IMR-90 (cell line): ENCODE measurements around the gene ZNF358. TPM values are rescaled to one million over a fixed set of nuclear protein-coding genes. Genes with fewer than 3 reads are reported as not detected.

ENCODE experiments used
- ATAC-seq: fragments of 200-7000 bp; cut with Tn5 transposase; 2 replicates; pipeline ENCODE4 v1.9.1; 2020; ENCODE audit warnings: low read depth, mild to moderate bottlenecking, moderate library complexity
- BruUV-seq: library from RNA; stranded (reverse); fragments of 400-500 nt; replicated peaks from 2 replicates; lab custom pipeline; 2021; lab: Mats Ljungman, UMichigan
- CTCF ChIA-PET: fragments of 300-600 bp; formaldehyde crosslinking; extraction: SDS; loops from one replicate; lab custom pipeline; 2021; ENCODE audit warnings: antibody characterized with exemption; lab: Yijun Ruan, JAX
- POLR2A ChIA-PET: fragments of 300-600 bp; sonication (Branson Sonifier 250); formaldehyde crosslinking; loops from one replicate; lab custom pipeline; 2022; ENCODE audit warnings: antibody characterized with exemption; ENCODE audit not compliant: unreplicated experiment; lab: Charles Lee
- DNase-seq: peaks from one replicate; pipeline ENCODE4 v3.0.0; 2013
- H2AFZ ChIP-seq: replicated peaks from 2 replicates; pipeline ENCODE3; 2013; ENCODE audit warnings: low read length, mild to moderate bottlenecking; ENCODE audit not compliant: poor library complexity
- H2AK5ac ChIP-seq: 2 replicates; pipeline ENCODE4 v1.6.1; 2013; ENCODE audit warnings: low read depth, low read length, inconsistent platforms
- H2AK9ac ChIP-seq: replicated peaks from 2 replicates; pipeline ENCODE3; 2013; ENCODE audit warnings: mild to moderate bottlenecking, low read depth, low read length, moderate library complexity; ENCODE audit not compliant: poor library complexity
- H2BK120ac ChIP-seq: 2 replicates; pipeline ENCODE4 v1.6.1; 2013; ENCODE audit warnings: low read depth, low read length, inconsistent platforms
- H2BK15ac ChIP-seq: 3 replicates; pipeline ENCODE4 v1.6.1; 2013; ENCODE audit warnings: low read depth, low read length, inconsistent platforms
- H2BK20ac ChIP-seq: 2 replicates; pipeline ENCODE4 v1.6.1; 2013; ENCODE audit warnings: low read depth, mild to moderate bottlenecking, inconsistent platforms, low read length, moderate library complexity
- H2BK5ac ChIP-seq: 2 replicates; pipeline ENCODE4 v1.6.1; 2013; ENCODE audit warnings: mild to moderate bottlenecking, low read depth, low read length, inconsistent platforms; ENCODE audit not compliant: poor library complexity, severe bottlenecking
- H3K14ac ChIP-seq: replicated peaks from 2 replicates; pipeline ENCODE4 v1.6.1; 2013; ENCODE audit warnings: low read depth, low read length, inconsistent platforms
- H3K18ac ChIP-seq: 2 replicates; pipeline ENCODE4 v1.6.1; 2013; ENCODE audit warnings: low read depth, low read length, control low read depth
- H3K23ac ChIP-seq: 2 replicates; pipeline ENCODE4 v1.6.1; 2013; ENCODE audit warnings: low read depth, low read length, inconsistent platforms
- H3K27ac ChIP-seq: 2 replicates; pipeline ENCODE4 v1.5.1; 2013; ENCODE audit warnings: mild to moderate bottlenecking, control low read depth, low read length; ENCODE audit not compliant: insufficient read depth
- H3K27me3 ChIP-seq: 2 replicates; pipeline ENCODE4 v1.6.1; 2013; ENCODE audit warnings: low read length; ENCODE audit not compliant: control insufficient read depth, insufficient read depth
- H3K36me3 ChIP-seq: 2 replicates; pipeline ENCODE4 v1.6.1; 2013; ENCODE audit warnings: low read length, mixed read lengths; ENCODE audit not compliant: control insufficient read depth, insufficient read depth
- H3K4ac ChIP-seq: 2 replicates; pipeline ENCODE4 v1.6.1; 2013; ENCODE audit warnings: low read depth, low read length, inconsistent platforms
- H3K4me1 ChIP-seq: 2 replicates; pipeline ENCODE4 v1.6.1; 2013; ENCODE audit warnings: low read length, mixed read lengths; ENCODE audit not compliant: control insufficient read depth, insufficient read depth
- H3K4me2 ChIP-seq: 2 replicates; pipeline ENCODE4 v1.6.1; 2013; ENCODE audit warnings: low read depth, mild to moderate bottlenecking, control low read depth, low read length, moderate library complexity
- H3K4me3 ChIP-seq: 2 replicates; pipeline ENCODE4 v1.5.1; 2013; ENCODE audit warnings: low read depth, mild to moderate bottlenecking, control low read depth, low read length, moderate library complexity; ENCODE audit not compliant: insufficient read depth
- H3K56ac ChIP-seq: 2 replicates; pipeline ENCODE4 v1.6.1; 2013; ENCODE audit warnings: low read length, inconsistent platforms; ENCODE audit not compliant: insufficient read depth; ENCODE audit errors: extremely low read depth
- H3K79me1 ChIP-seq, 2 experiments: 2 replicates each; pipeline ENCODE4 v1.6.1; 2013; ENCODE audit warnings: low read length in 2 of 2, inconsistent platforms in 1 of 2, low read depth in 1 of 2
- H3K9ac ChIP-seq: 2 replicates; pipeline ENCODE4 v1.6.1; 2013; ENCODE audit warnings: low read depth, low read length, control low read depth
- H3K9me1 ChIP-seq: 2 replicates; pipeline ENCODE4 v1.6.1; 2013; ENCODE audit warnings: low read length, inconsistent platforms; ENCODE audit not compliant: insufficient read depth
- H3K9me3 ChIP-seq: 2 replicates; pipeline ENCODE4 v1.6.1; 2013; ENCODE audit warnings: low read length; ENCODE audit not compliant: control insufficient read depth, insufficient read depth
- H4K20me1 ChIP-seq: 2 replicates; pipeline ENCODE4 v1.6.1; 2013; ENCODE audit warnings: low read length, inconsistent platforms; ENCODE audit not compliant: insufficient read depth
- H4K5ac ChIP-seq: 2 replicates; pipeline ENCODE4 v1.6.1; 2013; ENCODE audit warnings: mild to moderate bottlenecking, low read depth, low read length, control low read depth
- H4K8ac ChIP-seq, 2 experiments: 2 replicates each; pipeline ENCODE4 v1.6.1; 2013; ENCODE audit warnings: low read depth in 2 of 2, low read length in 2 of 2, control low read depth in 1 of 2, inconsistent platforms in 1 of 2
- H4K91ac ChIP-seq: 2 replicates; pipeline ENCODE4 v1.6.1; 2013; ENCODE audit warnings: low read depth, low read length, inconsistent platforms; ENCODE audit not compliant: insufficient read depth
- BHLHE40 ChIP-seq: fragments of 150-350 bp; IDR thresholded peaks from 2 replicates; pipeline ENCODE4 v1.6.1; 2016; ENCODE audit warnings: mild to moderate bottlenecking, low read depth, low read length
- CTCF ChIP-seq: conservative IDR thresholded peaks from 2 replicates; pipeline ENCODE4 v1.5.1; 2012; ENCODE audit warnings: mild to moderate bottlenecking, low read depth, low read length, improper control_type of control experiment
- MAFK ChIP-seq: IDR thresholded peaks from 2 replicates; pipeline ENCODE4 v1.6.1; 2012; ENCODE audit warnings: low read depth, low read length, improper control_type of control experiment
- RCOR1 ChIP-seq: IDR thresholded peaks from 2 replicates; pipeline ENCODE4 v1.6.1; 2012; ENCODE audit warnings: mild to moderate bottlenecking, low read length, improper control_type of control experiment; ENCODE audit not compliant: insufficient replicate concordance
- USF2 ChIP-seq: fragments of 150-350 bp; IDR thresholded peaks from 2 replicates; pipeline ENCODE4 v1.6.1; 2017; ENCODE audit warnings: mild to moderate bottlenecking, antibody characterized with exemption, low read length, low read depth
- WGBS, 2 experiments: methylation state at CpG; one replicate each; pipeline versions ENCODE4 v1.1.5 to v1.1.7; 2013; ENCODE audit warnings: missing lambda C conversion rate in 2 of 2; ENCODE audit not compliant: insufficient read length in 1 of 2; ENCODE audit errors: extremely low coverage in 2 of 2; 5-methylcytosine and 5-hydroxymethylcytosine counted together
- dilution Hi-C: fragments of 300-500 bp; cut with HindIII; formaldehyde crosslinking; loops from one replicate; pipeline ENCODE4 v1.14.3; 2018; ENCODE audit warnings: low sequenced_read_pairs; ENCODE audit not compliant: unreplicated experiment
- in situ Hi-C: fragments of 300-500 bp; cut with MboI; formaldehyde crosslinking; loops from 3 replicates; pipeline ENCODE4 v1.14.3; 2019; ENCODE audit warnings: low sequenced_read_pairs, inconsistent platforms, mixed read lengths
- intact Hi-C: fragments of 100-400 bp; cut with micrococcal nuclease; formaldehyde crosslinking; loops from 2 replicates; pipeline ENCODE4 v1.10.0; 2022
- polyA plus RNA-seq, 3 experiments: library from polyadenylated mRNA; depleted of rRNA; stranded (reverse); fragments of >200 nt; gene quantifications; 2 replicates each; pipeline ENCODE4 v1.2.3, GENCODE V29; 2012; ENCODE audit warnings: low replicate concordance in 1 of 3
- total RNA-seq: library from RNA; depleted of rRNA; stranded (reverse); fragments of >200 nt; gene quantifications from 2 replicates; pipeline ENCODE4 v1.2.3, GENCODE V29; 2012

The ZNF358 gene
- total and polyA plus RNA-seq, 2 of the 4 experiments (the other 2 are of a cell fraction): 5.4 to 30.7 TPM

- Histone ChIP-seq H2AK5ac (no peak overlapping the region), H3K27ac (no peak overlapping the region), H3K9ac (no peak overlapping the region), H2BK5ac (no peak overlapping the region), H3K79me1 (0 out of 4 replicates have a peak, but pooled peaks cover 0 to 3% of the 10 kb centered on the region in 2 experiments), H3K4me3 (no peak overlapping the region), H3K36me3 (peaks cover 37% of the 10 kb centered on the region), H4K8ac (no peak overlapping the region), H3K4ac (no peak overlapping the region), H4K5ac (no peak overlapping the region), H3K4me1 (no peaks in the 10 kb centered on the region), H3K4me2 (no peak overlapping the region), H2BK120ac (no peak overlapping the region), H3K23ac (no peak overlapping the region), H3K56ac (no peak overlapping the region), H2AK9ac (no peak overlapping the region), H2BK15ac (no peak overlapping the region), H3K9me3 (no peaks in the 10 kb centered on the region), H4K20me1 (no peaks in the 10 kb centered on the region; the same call in 1 of the 2 replicates), H3K14ac (no peak overlapping the region), H2AFZ (no peak overlapping the region), H4K91ac (no peak overlapping the region), H2BK20ac (no peak overlapping the region), H3K9me1 (no peaks in the 10 kb centered on the region), H3K27me3 (no peaks in the 10 kb centered on the region), H3K18ac (no peak overlapping the region)
- no CpG with 5 or more reads among the region's 1 CpG for WGBS, 2 experiments
- ATAC-seq (no peak), DNase-seq (no peak)
- in situ Hi-C loops: no loop called here
- no TSS peak for BruUV-seq
- intact Hi-C loops: no loop called here
- no peak for TF ChIP-seq BHLHE40
- no peak for TF ChIP-seq CTCF
- TF ChIP-seq USF2: no peak
- TF ChIP-seq RCOR1: no peak
- TF ChIP-seq MAFK: no peak
- POLR2A ChIA-PET: no interaction called here
- CTCF ChIA-PET: no interaction called here
- dilution Hi-C loops: no loop called here
These were observed 30.0 kb downstream of the ZNF358 start for GRCh38 chr19:7545904-7546303.
